SK-N-SH (cell line): ENCODE measurements around the gene PTGFR.

Experiments used
- EP300 ChIP-seq, 2 experiments: IDR thresholded peaks; 2 replicates each; pipeline versions ENCODE4 v1.4.0 to v1.6.1; 2012; ENCODE audit warnings: borderline replicate concordance in 1 of 2, low read depth in 1 of 2, low read length in 1 of 2
- FOSL2 ChIP-seq: IDR thresholded peaks from 2 replicates; pipeline ENCODE4 v1.4.0; 2012; ENCODE audit warnings: low read depth, mild to moderate bottlenecking, moderate library complexity, borderline replicate concordance
- RFX5 ChIP-seq: IDR thresholded peaks from 2 replicates; pipeline ENCODE4 v1.6.1; 2012; ENCODE audit warnings: mild to moderate bottlenecking, improper control_type of control experiment, low read length
- TF ChIP-seq, protein P1 (sequence below): IDR thresholded peaks from 2 replicates; pipeline ENCODE4 v1.6.1; 2012; ENCODE audit warnings: mild to moderate bottlenecking, low read depth, low read length, moderate library complexity
- TF ChIP-seq, protein P2 (sequence below): fragments of 200-600 bp; sonication (generic); IDR thresholded peaks from 2 replicates; pipeline ENCODE4 v1.6.1; 2017; ENCODE audit warnings: antibody characterized with exemption, mild to moderate bottlenecking, moderate library complexity

- TF ChIP-seq FOSL2 (no peak), EP300 (IDR thresholded peaks at IDR 0.05; ENCODE audit: borderline replicate concordance in 1 of 2, low read depth in 1 of 2, low read length in 1 of 2) (no peak), RFX5 (no peak)
- TF ChIP-seq, protein P1, sequence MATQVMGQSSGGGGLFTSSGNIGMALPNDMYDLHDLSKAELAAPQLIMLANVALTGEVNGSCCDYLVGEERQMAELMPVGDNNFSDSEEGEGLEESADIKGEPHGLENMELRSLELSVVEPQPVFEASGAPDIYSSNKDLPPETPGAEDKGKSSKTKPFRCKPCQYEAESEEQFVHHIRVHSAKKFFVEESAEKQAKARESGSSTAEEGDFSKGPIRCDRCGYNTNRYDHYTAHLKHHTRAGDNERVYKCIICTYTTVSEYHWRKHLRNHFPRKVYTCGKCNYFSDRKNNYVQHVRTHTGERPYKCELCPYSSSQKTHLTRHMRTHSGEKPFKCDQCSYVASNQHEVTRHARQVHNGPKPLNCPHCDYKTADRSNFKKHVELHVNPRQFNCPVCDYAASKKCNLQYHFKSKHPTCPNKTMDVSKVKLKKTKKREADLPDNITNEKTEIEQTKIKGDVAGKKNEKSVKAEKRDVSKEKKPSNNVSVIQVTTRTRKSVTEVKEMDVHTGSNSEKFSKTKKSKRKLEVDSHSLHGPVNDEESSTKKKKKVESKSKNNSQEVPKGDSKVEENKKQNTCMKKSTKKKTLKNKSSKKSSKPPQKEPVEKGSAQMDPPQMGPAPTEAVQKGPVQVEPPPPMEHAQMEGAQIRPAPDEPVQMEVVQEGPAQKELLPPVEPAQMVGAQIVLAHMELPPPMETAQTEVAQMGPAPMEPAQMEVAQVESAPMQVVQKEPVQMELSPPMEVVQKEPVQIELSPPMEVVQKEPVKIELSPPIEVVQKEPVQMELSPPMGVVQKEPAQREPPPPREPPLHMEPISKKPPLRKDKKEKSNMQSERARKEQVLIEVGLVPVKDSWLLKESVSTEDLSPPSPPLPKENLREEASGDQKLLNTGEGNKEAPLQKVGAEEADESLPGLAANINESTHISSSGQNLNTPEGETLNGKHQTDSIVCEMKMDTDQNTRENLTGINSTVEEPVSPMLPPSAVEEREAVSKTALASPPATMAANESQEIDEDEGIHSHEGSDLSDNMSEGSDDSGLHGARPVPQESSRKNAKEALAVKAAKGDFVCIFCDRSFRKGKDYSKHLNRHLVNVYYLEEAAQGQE = no peak
- TF ChIP-seq, protein P2, sequence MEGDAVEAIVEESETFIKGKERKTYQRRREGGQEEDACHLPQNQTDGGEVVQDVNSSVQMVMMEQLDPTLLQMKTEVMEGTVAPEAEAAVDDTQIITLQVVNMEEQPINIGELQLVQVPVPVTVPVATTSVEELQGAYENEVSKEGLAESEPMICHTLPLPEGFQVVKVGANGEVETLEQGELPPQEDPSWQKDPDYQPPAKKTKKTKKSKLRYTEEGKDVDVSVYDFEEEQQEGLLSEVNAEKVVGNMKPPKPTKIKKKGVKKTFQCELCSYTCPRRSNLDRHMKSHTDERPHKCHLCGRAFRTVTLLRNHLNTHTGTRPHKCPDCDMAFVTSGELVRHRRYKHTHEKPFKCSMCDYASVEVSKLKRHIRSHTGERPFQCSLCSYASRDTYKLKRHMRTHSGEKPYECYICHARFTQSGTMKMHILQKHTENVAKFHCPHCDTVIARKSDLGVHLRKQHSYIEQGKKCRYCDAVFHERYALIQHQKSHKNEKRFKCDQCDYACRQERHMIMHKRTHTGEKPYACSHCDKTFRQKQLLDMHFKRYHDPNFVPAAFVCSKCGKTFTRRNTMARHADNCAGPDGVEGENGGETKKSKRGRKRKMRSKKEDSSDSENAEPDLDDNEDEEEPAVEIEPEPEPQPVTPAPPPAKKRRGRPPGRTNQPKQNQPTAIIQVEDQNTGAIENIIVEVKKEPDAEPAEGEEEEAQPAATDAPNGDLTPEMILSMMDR = no peak
Observed at GRCh38 chr1:78464449-78464891, 26.3 kb upstream of the PTGFR start.
